ENCODE measurements around the gene ATP2A3.

ATP2A3 gene

DNA sequence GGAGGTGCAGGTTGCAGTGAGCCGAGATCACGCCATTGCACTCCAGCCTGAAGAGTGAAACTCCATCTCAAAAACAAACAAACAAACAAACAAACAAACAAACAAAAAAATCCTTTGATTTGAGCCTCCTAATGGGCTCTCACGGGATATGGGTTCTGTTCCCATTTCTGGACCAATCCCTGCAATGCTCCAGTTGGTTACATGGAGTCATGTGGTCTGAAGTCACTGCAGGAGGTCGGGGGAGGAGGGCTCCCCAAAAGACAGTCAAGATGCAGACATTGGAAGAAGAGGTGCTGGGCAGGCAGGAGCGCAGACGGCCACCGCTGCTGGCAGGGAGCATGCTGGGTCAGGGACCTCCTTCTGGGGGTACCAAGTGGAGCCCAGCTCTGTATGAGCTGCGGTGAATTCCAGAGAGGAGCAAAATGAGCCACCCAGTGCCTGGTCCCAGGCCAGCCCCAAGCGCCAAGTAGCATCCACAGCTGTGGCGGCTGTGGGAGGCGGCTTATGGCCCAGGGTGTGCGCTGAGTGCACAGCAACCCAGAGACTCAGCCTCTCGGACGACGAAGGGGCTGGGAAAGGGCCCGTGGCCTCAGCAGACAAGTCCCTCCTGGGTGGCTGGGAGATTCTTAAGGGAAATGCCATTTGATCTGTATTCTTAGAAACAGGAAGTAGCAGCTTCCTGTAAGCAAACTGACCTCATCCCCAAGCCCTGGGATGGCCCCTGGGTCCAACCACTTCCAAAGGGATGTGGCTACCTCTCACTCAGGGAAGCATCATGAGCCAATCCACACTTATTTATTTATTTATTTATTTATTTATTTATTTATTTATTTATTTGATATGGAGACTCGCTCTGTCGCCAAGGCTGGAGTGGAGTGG is 19.6 kb upstream of the ATP2A3 start:
- TF ChIP-seq, protein P1, sequence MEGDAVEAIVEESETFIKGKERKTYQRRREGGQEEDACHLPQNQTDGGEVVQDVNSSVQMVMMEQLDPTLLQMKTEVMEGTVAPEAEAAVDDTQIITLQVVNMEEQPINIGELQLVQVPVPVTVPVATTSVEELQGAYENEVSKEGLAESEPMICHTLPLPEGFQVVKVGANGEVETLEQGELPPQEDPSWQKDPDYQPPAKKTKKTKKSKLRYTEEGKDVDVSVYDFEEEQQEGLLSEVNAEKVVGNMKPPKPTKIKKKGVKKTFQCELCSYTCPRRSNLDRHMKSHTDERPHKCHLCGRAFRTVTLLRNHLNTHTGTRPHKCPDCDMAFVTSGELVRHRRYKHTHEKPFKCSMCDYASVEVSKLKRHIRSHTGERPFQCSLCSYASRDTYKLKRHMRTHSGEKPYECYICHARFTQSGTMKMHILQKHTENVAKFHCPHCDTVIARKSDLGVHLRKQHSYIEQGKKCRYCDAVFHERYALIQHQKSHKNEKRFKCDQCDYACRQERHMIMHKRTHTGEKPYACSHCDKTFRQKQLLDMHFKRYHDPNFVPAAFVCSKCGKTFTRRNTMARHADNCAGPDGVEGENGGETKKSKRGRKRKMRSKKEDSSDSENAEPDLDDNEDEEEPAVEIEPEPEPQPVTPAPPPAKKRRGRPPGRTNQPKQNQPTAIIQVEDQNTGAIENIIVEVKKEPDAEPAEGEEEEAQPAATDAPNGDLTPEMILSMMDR (conservative IDR thresholded peaks at IDR 0.05; ENCODE audit: low read depth, low read length) = no peak
- DNase-seq (ENCODE audit: low read depth) = no peak
- no peak overlapping the region for H3K4me3 ChIP-seq (ENCODE audit: low read length)

DNA sequence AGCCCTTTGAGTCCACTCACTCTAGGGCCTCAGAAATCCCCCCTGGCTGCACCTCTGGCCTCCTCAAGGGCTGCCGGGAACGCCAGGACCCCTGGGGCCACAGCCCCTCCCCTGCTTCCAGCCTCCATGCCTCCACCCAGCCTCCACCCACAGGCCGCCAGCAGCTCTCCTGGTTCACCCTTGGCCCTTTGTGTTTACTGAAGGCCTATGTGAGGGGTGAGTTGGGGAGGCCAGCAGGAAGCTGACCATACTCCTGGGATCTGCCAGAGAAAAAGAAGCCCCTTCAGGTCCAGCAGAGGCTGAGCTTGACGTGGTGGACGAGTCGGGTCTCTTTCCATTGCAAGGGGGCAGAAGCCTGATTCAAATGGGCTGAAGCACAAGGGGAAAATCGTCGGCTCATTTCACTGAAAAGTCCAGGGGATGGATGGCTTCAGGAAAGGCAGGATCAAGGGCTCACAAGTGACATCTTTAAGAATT is 18.3 kb upstream of the ATP2A3 start:
- DNase-seq (ENCODE audit: low read depth) = no peak
- TF ChIP-seq, protein P1 (conservative IDR thresholded peaks at IDR 0.05; ENCODE audit: low read depth, low read length) = no peak
- no peak overlapping the region for H3K4me3 ChIP-seq (ENCODE audit: low read length)

DNA sequence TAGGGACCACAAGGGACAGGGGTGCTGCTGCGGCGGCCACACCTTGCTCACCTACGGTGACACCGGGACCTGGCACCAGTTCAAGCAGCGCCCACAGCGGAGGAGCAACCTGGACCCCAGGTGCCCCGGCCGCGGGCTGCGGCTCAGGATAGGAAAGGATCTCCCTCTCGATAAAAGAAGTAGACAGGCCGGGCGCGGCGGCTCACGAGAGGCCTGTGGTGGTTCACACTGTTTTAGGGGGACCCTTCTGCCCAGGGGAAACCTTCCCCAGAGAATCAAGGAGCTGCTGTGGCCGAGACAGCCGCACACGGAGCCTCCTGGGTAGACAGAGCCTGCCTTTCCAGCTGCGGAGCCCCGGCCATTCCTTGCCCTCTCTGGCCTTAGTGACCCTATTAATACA is 17.9 kb upstream of the ATP2A3 start:
- H3K4me3 ChIP-seq (ENCODE audit: low read length) = no peak overlapping the region
- TF ChIP-seq, protein P1 (conservative IDR thresholded peaks at IDR 0.05; ENCODE audit: low read depth, low read length) = no peak

DNA sequence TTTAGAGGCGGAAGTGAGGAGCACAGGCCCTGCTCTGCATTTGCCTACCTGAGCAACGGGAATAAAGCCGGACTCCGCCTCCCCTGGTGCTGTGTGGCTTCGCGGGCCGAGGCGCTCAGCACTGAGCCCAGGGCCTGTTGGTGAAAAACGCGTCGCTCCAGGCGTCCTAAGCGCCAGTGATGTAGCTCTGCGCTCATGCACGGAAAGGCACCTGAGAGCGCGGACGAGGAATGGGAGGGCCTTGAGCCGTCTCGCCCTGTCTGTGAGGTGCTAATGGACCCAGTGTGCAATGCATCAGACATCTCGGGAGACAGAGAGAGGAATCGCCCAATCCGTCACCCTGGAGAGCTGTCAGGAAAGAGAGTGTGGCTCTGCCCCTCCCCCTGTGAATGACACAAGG is 17.2 kb upstream of the ATP2A3 start:
- H3K4me3 ChIP-seq (ENCODE audit: low read length) = no peak overlapping the region
- TF ChIP-seq, protein P1 (conservative IDR thresholded peaks at IDR 0.05; ENCODE audit: low read depth, low read length) = no peak
- no peak for DNase-seq (ENCODE audit: low read depth)

More for the DNA sequence above, 17.9 kb upstream of the ATP2A3 start:
- no peak for DNase-seq (ENCODE audit: low read depth)

DNA sequence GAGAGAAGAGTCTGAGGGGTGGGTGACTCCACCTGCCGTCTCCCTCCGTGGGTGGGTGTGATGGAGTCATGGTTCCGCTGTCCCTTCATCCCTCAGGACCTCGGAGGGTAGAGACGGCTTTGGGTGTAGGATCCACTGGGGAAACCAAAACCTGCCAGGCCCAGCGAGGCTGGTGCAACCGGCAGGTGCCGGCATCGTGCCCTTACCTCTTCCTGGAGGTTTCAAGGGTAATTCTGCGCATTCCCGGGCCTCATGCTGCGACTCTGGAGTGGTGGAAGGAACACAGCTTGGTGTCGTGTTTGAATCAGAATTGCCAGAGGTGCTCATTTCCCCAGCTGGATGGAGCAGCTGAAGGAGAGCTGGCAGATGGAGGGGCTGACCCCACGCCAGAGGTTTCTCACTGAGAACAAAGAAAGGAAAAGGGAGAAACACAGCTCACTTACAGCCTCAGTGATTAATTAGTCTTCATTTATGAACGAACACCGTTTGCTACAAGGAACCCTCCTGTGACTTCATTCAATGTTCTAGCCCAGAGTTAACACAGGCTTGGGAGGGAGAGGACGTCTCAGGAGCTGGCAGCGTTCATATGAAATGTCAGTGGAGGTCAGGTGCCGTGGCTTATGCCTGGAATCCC is 16.3 kb upstream of the ATP2A3 start:
- no peak for DNase-seq (ENCODE audit: low read depth)
- TF ChIP-seq, protein P1 (conservative IDR thresholded peaks at IDR 0.05; ENCODE audit: low read depth, low read length) = no peak
- H3K4me3 ChIP-seq (ENCODE audit: low read length) = no peak overlapping the region

DNA sequence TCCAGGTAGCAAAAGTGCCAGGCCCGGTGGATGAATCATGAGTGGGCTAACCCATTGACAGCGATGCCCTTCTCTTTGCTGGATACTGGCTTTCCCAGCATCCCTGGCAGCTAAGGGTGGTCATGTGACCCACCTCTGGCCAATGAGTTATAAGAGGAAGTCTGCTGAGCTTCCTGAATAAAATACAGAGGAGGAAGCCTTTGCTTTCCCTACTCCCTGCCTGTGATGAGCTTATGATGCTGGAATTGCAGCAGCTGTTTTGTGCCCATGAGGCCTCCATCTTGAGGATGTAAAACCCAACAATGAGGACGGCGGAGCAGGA is 15.0 kb upstream of the ATP2A3 start:
- H3K4me3 ChIP-seq (ENCODE audit: low read length) = no peak overlapping the region
- no peak for DNase-seq (ENCODE audit: low read depth)
- TF ChIP-seq, protein P1 (conservative IDR thresholded peaks at IDR 0.05; ENCODE audit: low read depth, low read length) = no peak

All from retinal pigment epithelial cell (primary cell).